ENCODE data around the gene TEX51.

DNA sequence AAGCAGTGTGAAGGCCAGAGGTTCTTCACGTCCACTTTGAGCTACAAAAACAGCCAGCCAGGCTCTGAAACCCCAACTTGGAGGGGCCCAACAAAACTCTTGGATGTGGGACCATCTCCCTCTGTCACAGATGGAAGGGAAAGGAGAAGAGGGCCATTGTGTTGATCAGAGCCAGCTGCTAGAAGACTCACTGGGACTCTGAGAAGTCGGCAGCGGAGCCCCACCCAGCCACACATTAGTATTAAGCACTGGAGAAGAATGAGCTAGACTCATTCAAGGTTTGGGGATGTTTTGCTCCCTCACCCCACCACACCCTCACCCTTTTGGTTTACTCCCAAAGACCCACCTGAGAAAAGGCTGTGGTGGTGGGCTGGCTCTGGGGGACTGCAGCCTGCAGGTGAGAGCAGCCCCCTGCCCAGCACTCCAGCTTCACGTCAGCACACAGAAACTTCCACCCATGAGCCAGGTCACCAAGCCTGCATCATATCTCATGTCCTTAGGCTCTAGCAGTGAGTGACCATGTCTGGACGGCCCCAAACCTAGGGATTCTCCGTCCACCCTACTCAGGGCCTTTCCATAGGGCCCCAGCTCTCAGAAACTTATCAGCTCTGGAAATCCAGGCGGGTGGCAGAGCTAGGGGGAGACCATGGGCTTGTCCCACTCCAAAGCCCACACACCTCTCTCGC lies 12.6 kb downstream of the TEX51 start:
- TF ChIP-seq POLR2A (IDR thresholded peaks at IDR 0.05; ENCODE audit: low read length) (no peak), GATA1 (IDR thresholded peaks at IDR 0.05; ENCODE audit: low read depth, low read length) (no peak)

Data from erythroblast (primary cell).